ENCODE measurements around the gene PLSCR5. TPM values are rescaled to one million over a fixed set of nuclear protein-coding genes. Genes with fewer than 3 reads are reported as not detected.

PLSCR5 gene
- total and polyA plus RNA-seq, 2 experiments from 2014 or later, result 3.0 to 5.0 TPM

- TF ChIP-seq, protein P1, sequence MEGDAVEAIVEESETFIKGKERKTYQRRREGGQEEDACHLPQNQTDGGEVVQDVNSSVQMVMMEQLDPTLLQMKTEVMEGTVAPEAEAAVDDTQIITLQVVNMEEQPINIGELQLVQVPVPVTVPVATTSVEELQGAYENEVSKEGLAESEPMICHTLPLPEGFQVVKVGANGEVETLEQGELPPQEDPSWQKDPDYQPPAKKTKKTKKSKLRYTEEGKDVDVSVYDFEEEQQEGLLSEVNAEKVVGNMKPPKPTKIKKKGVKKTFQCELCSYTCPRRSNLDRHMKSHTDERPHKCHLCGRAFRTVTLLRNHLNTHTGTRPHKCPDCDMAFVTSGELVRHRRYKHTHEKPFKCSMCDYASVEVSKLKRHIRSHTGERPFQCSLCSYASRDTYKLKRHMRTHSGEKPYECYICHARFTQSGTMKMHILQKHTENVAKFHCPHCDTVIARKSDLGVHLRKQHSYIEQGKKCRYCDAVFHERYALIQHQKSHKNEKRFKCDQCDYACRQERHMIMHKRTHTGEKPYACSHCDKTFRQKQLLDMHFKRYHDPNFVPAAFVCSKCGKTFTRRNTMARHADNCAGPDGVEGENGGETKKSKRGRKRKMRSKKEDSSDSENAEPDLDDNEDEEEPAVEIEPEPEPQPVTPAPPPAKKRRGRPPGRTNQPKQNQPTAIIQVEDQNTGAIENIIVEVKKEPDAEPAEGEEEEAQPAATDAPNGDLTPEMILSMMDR (IDR thresholded peaks at IDR 0.05; ENCODE audit: low read depth, low read length), result no peak
- DNase-seq (ENCODE audit: low read depth in 1 of 2, low spot score in 1 of 2), result peak; percentile 81 to 99
These were observed 60.9 kb downstream of the PLSCR5 start, which contains the start of gene PLSCR1 for GRCh38 chr3:146544002-146544928. Gene PLSCR1, minus strand, starts transcription at chr3:146544607. Its CDS starts 8,055 bp downstream, at chr3:146536552.

GRCh38 chr3:146543461-146544001, 61.6 kb downstream of the PLSCR5 start:
- H3K4me3 ChIP-seq, result peak overlapping the region; percentile 49
- peak; percentile 25 to 69 for DNase-seq (ENCODE audit: low read depth in 1 of 2, low spot score in 1 of 2)
- no peaks in the 10 kb centered on the region for H3K27me3 ChIP-seq
- H3K9me3 ChIP-seq (ENCODE audit: low read depth), result no peaks in the 10 kb centered on the region
- TF ChIP-seq, protein P1 (IDR thresholded peaks at IDR 0.05; ENCODE audit: low read depth, low read length), result no peak
- no peaks in the 10 kb centered on the region for H3K4me1 ChIP-seq (ENCODE audit: low read depth)
- H3K36me3 ChIP-seq, result no peaks in the 10 kb centered on the region
- H3K27ac ChIP-seq, result no peak overlapping the region

More at GRCh38 chr3:146544002-146544928, 60.9 kb downstream of the PLSCR5 start, which contains the start of gene PLSCR1:
- H3K36me3 ChIP-seq, result no peaks in the 10 kb centered on the region
- H3K27me3 ChIP-seq, result no peaks in the 10 kb centered on the region
- H3K4me3 ChIP-seq, result peak within 1 kb of the TSS; percentile 49
- H3K27ac ChIP-seq, result peak within 1 kb of the TSS; percentile 35
- H3K9me3 ChIP-seq (ENCODE audit: low read depth), result no peaks in the 10 kb centered on the region
- no peaks in the 10 kb centered on the region for H3K4me1 ChIP-seq (ENCODE audit: low read depth)

- no peaks in the 10 kb centered on the region for H3K27me3 ChIP-seq
- H3K36me3 ChIP-seq, result no peaks in the 10 kb centered on the region
- no peaks in the 10 kb centered on the region for H3K4me1 ChIP-seq (ENCODE audit: low read depth)
- H3K27ac ChIP-seq, result no peak overlapping the region
- no peak overlapping the region for H3K4me3 ChIP-seq
- no peak for DNase-seq (ENCODE audit: low read depth in 1 of 2, low spot score in 1 of 2)
- TF ChIP-seq, protein P1 (IDR thresholded peaks at IDR 0.05; ENCODE audit: low read depth, low read length), result no peak
- no peaks in the 10 kb centered on the region for H3K9me3 ChIP-seq (ENCODE audit: low read depth)
These were observed 62.2 kb downstream of the PLSCR5 start for GRCh38 chr3:146542978-146543377.

DNA sequence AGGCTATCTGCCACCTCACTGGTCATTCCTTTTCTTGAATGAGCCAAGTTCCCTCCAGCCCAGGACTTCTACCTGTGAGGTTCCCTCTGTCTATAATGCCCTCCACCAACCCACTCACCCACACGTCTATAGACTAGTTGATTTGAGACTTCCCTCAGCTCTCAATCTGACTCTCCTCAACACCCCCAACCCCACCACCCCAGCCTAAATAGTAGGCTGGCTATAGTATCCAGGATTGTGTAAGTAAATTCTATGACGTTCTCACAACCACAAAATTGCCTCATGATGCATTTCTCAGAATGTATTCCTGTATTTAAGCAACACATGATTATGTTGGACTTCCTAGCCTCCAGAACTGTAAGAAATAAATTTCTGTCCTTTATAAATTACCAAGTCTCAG, 63.0 kb downstream of the PLSCR5 start:
- no peak overlapping the region for H3K4me3 ChIP-seq
- TF ChIP-seq, protein P1 (IDR thresholded peaks at IDR 0.05; ENCODE audit: low read depth, low read length), result no peak
- no peaks in the 10 kb centered on the region for H3K4me1 ChIP-seq (ENCODE audit: low read depth)
- no peaks in the 10 kb centered on the region for H3K36me3 ChIP-seq
- DNase-seq (ENCODE audit: low read depth in 1 of 2, low spot score in 1 of 2), result peak in 1 of 2 donors; percentile 87
- H3K9me3 ChIP-seq (ENCODE audit: low read depth), result no peaks in the 10 kb centered on the region
- H3K27ac ChIP-seq, result no peak overlapping the region
- no peaks in the 10 kb centered on the region for H3K27me3 ChIP-seq

GRCh38 chr3:146540978-146541377, 64.2 kb downstream of the PLSCR5 start:
- DNase-seq (ENCODE audit: low read depth in 1 of 2, low spot score in 1 of 2), result no peak
- H3K36me3 ChIP-seq, result no peaks in the 10 kb centered on the region
- no peak overlapping the region for H3K4me3 ChIP-seq
- H3K27me3 ChIP-seq, result no peaks in the 10 kb centered on the region
- no peaks in the 10 kb centered on the region for H3K4me1 ChIP-seq (ENCODE audit: low read depth)
- H3K27ac ChIP-seq, result no peak overlapping the region
- no peaks in the 10 kb centered on the region for H3K9me3 ChIP-seq (ENCODE audit: low read depth)
- TF ChIP-seq, protein P1 (IDR thresholded peaks at IDR 0.05; ENCODE audit: low read depth, low read length), result no peak

All from cardiac muscle cell (in vitro differentiated cells and primary cell).